Measurements from ENCODE around the gene RNF133. TPM values are rescaled to one million over a fixed set of nuclear protein-coding genes. Genes with fewer than 3 reads are reported as not detected.
"Not testable (repeated sequence)": the region's sequence is repeated elsewhere in the genome, so short reads cannot be mapped to it uniquely, and the experiment has no call there.

Gene RNF133
- total RNA-seq, 2 donors from 2014 or later: 1.0 to 3.2 TPM

DNA sequence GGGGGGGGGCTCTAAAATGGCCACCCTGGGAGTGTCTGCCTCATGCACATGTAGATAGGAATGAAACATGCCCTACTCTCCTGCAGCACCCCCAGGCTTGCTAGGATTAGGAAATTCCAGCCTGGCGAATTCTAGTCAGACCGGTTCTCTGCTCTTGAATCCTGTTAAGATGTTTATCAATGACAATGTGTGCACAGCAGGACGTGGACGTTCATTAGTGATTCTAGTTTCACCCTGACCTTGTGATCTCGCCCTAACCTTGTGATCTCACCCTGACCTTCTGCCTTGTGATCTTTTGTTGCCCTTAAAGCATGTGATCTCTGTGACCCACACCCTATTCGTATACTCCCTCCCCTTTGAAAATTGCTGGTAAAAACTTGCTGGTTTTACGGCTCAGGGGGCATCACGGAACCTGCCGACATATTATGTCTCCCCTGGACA, 19.6 kb downstream of the RNF133 start:
- H3K27me3 ChIP-seq (replicated peaks; ENCODE audit: insufficient read depth); intact Hi-C loops (cut with DNase I): not testable (repeated sequence)

DNA sequence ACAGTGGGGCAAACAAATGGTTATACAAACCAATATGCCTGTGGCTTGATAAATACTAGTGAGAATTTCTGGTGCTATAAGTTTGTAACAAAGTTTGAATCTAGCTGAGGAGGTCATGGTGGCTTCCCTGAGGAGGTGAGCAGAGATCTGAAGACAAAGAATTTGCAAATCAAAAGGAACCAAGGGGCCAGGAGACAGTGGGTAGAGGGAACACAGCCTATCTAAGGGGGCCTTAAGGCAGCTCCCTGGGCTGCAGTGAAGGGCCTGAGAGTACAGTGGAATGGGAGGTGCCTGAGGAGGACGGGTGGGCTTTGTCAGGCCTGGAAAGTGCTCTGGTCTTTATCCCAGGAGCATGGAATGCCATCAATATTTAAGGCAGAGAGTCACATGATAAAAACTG, 21.8 kb downstream of the RNF133 start:
- intact Hi-C loops (cut with DNase I): no loop called here
- H3K36me3 ChIP-seq: no peaks in the 10 kb centered on the region
- no peak overlapping the region for H3K27ac ChIP-seq
- TF ChIP-seq CTCF (IDR thresholded peaks at IDR 0.05) (no peak), POLR2AphosphoS5 (IDR thresholded peaks at IDR 0.05) (no peak), POLR2A (IDR thresholded peaks at IDR 0.05) (no peak)
- H3K4me1 ChIP-seq (replicated peaks): no peaks in the 10 kb centered on the region
- 70% methylated on average over 1 of the region's 1 CpG for WGBS
- H3K4me3 ChIP-seq: no peak overlapping the region
- H3K27me3 ChIP-seq (replicated peaks; ENCODE audit: insufficient read depth): no peaks in the 10 kb centered on the region
- H3K9me3 ChIP-seq: no peaks in the 10 kb centered on the region
- DNase-seq (ENCODE audit: low spot score): no peak

More for the DNA sequence above, 19.6 kb downstream of the RNF133 start:
- peak; percentile 56 for TF ChIP-seq POLR2AphosphoS5 (IDR thresholded peaks at IDR 0.05)
- not testable (repeated sequence) for H3K4me1 ChIP-seq (replicated peaks); H3K36me3 ChIP-seq; H3K9me3 ChIP-seq; H3K4me3 ChIP-seq
- 64% methylated on average over 9 of the region's 9 CpGs for WGBS
- peak overlapping the region in 1 of 2 donors; percentile 2 for H3K27ac ChIP-seq
- DNase-seq (ENCODE audit: low spot score): peak; percentile 50

DNA sequence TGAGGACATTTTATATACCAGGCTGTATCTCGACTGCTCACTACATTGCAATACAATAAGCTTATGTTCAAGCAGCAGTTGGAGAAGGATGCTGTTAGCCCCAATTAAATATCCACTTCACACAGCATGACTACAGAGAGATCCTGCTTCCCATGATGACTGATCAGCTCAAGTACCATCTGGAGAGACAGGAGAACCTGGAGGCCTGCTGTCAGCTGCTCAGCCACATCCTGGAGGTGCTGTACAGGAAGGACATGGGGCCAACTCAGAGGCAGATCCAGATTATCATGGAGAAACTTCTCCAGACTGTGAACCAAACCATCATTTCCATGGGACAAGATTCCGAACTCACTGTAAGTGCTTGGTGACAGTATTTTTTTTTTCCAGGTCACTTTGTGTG, 22.5 kb downstream of the RNF133 start:
- intact Hi-C loops (cut with DNase I): no loop called here
- TF ChIP-seq CTCF (IDR thresholded peaks at IDR 0.05) (no peak), POLR2AphosphoS5 (IDR thresholded peaks at IDR 0.05) (no peak), POLR2A (IDR thresholded peaks at IDR 0.05) (no peak)
- 67% methylated on average over 2 of the region's 2 CpGs for WGBS
- no peaks in the 10 kb centered on the region for H3K36me3 ChIP-seq
- H3K4me3 ChIP-seq: no peak overlapping the region
- no peaks in the 10 kb centered on the region for H3K27me3 ChIP-seq (replicated peaks; ENCODE audit: insufficient read depth)
- H3K27ac ChIP-seq: no peak overlapping the region
- H3K4me1 ChIP-seq (replicated peaks): no peaks in the 10 kb centered on the region
- DNase-seq (ENCODE audit: low spot score): no peak
- no peaks in the 10 kb centered on the region for H3K9me3 ChIP-seq

DNA sequence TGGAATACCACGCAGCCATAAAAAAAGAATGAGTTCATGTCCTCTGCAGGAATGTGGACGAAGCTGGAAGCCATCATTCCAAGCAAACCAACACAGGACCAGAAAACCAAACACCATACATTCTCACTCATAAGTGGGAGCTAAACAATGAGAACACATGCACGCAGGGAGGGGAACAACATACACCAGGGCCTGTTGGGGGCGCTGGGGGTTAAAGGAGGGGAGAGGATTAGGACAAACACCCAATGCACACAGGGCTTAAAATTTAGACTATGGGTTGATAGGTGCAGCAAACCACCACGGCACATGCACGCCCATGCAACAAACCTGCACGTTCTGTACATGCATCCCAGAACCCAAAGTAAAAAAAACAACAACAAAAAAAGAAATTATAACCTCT, 23.3 kb downstream of the RNF133 start:
- Histone ChIP-seq H3K4me3 (no peak overlapping the region), H3K4me1 (replicated peaks) (no peaks in the 10 kb centered on the region), H3K27ac (no peak overlapping the region), H3K36me3 (no peaks in the 10 kb centered on the region), H3K27me3 (replicated peaks; ENCODE audit: insufficient read depth) (no peaks in the 10 kb centered on the region), H3K9me3 (no peaks in the 10 kb centered on the region)
- TF ChIP-seq CTCF (IDR thresholded peaks at IDR 0.05): no peak
- TF ChIP-seq POLR2AphosphoS5 (IDR thresholded peaks at IDR 0.05): no peak
- TF ChIP-seq POLR2A (IDR thresholded peaks at IDR 0.05): no peak
- intact Hi-C loops (cut with DNase I): no loop called here
- WGBS: 73% methylated on average over 7 of the region's 7 CpGs
- DNase-seq (ENCODE audit: low spot score): no peak

GRCh38 chr7:122675011-122675410, 23.9 kb downstream of the RNF133 start:
- H3K27ac ChIP-seq: peak overlapping the region; percentile 55
- H3K27me3 ChIP-seq (replicated peaks; ENCODE audit: insufficient read depth): no peaks in the 10 kb centered on the region
- no peaks in the 10 kb centered on the region for H3K9me3 ChIP-seq
- WGBS: 30% methylated on average over 7 of the region's 7 CpGs
- no peaks in the 10 kb centered on the region for H3K36me3 ChIP-seq
- peak; percentile 27 for DNase-seq (ENCODE audit: low spot score)
- H3K4me3 ChIP-seq: peak overlapping the region in 1 of 2 donors; percentile 14
- no peaks in the 10 kb centered on the region for H3K4me1 ChIP-seq (replicated peaks)
- intact Hi-C loops (cut with DNase I): no loop called here
- TF ChIP-seq CTCF (IDR thresholded peaks at IDR 0.05) (no peak), POLR2AphosphoS5 (IDR thresholded peaks at IDR 0.05) (no peak), POLR2A (IDR thresholded peaks at IDR 0.05) (no peak)
